Measurements from ENCODE around the gene SEZ6L. TPM values are rescaled to one million over a fixed set of nuclear protein-coding genes. Genes with fewer than 3 reads are reported as not detected.

The SEZ6L gene
- total RNA-seq, 2 donors from 2014 or later = 0.07 to 0.12 TPM

GRCh38 chr22:26364066-26365015 is 195.1 kb downstream of the SEZ6L start:
- no peak overlapping the region for H3K27ac ChIP-seq
- H3K36me3 ChIP-seq = no peaks in the 10 kb centered on the region
- peak; percentile 11 to 71 for TF ChIP-seq CTCF (IDR thresholded peaks at IDR 0.05)
- DNase-seq (ENCODE audit: low spot score) = peak; percentile 65
- no peaks in the 10 kb centered on the region for H3K9me3 ChIP-seq
- no peaks in the 10 kb centered on the region for H3K27me3 ChIP-seq
- no peak overlapping the region for H3K4me3 ChIP-seq
- peaks cover 0 to 5% of the 10 kb centered on the region in 2 donors for H3K4me1 ChIP-seq

- H3K9me3 ChIP-seq = no peaks in the 10 kb centered on the region
- H3K27ac ChIP-seq = no peak overlapping the region
- no peak overlapping the region for H3K4me3 ChIP-seq
- DNase-seq (ENCODE audit: low spot score) = no peak
- no peaks in the 10 kb centered on the region for H3K27me3 ChIP-seq
- H3K4me1 ChIP-seq = no peaks in the 10 kb centered on the region
- TF ChIP-seq CTCF (IDR thresholded peaks at IDR 0.05) = peak; percentile 63 to 82
- H3K36me3 ChIP-seq = no peaks in the 10 kb centered on the region
These were observed 198.4 kb downstream of the SEZ6L start for GRCh38 chr22:26367402-26368245.

- Histone ChIP-seq H3K4me3 (no peak overlapping the region), H3K27ac (no peak overlapping the region), H3K9me3 (no peaks in the 10 kb centered on the region), H3K36me3 (no peaks in the 10 kb centered on the region), H3K4me1 (no peaks in the 10 kb centered on the region), H3K27me3 (no peaks in the 10 kb centered on the region)
- no peak for TF ChIP-seq CTCF (IDR thresholded peaks at IDR 0.05)
- DNase-seq (ENCODE audit: low spot score) = no peak
These were observed 203.6 kb downstream of the SEZ6L start for GRCh38 chr22:26372890-26373289.

- no peaks in the 10 kb centered on the region for H3K27me3 ChIP-seq
- no peaks in the 10 kb centered on the region for H3K9me3 ChIP-seq
- TF ChIP-seq CTCF (IDR thresholded peaks at IDR 0.05) = no peak
- H3K4me1 ChIP-seq = no peaks in the 10 kb centered on the region
- no peaks in the 10 kb centered on the region for H3K36me3 ChIP-seq
- no peak for DNase-seq (ENCODE audit: low spot score)
- H3K27ac ChIP-seq = no peak overlapping the region
- no peak overlapping the region for H3K4me3 ChIP-seq
These were observed 205.2 kb downstream of the SEZ6L start for GRCh38 chr22:26374391-26375026.

GRCh38 chr22:26377170-26377830 is 208.0 kb downstream of the SEZ6L start:
- no peak for TF ChIP-seq CTCF (IDR thresholded peaks at IDR 0.05)
- Histone ChIP-seq H3K9me3 (no peaks in the 10 kb centered on the region), H3K27me3 (no peaks in the 10 kb centered on the region), H3K4me3 (no peak overlapping the region), H3K27ac (no peak overlapping the region), H3K36me3 (no peaks in the 10 kb centered on the region), H3K4me1 (no peaks in the 10 kb centered on the region)
- DNase-seq (ENCODE audit: low spot score) = no peak
